Effector CD8-positive, alpha-beta T cell (primary cell): ENCODE results near the gene COL18A1.
"Not testable (repeated sequence)": the region's sequence is repeated elsewhere in the genome, so short reads cannot be mapped to it uniquely, and the experiment has no call there.

ENCODE experiments used
- DNase-seq: peaks from one replicate; lab custom pipeline; 2025; lab: John Stamatoyannopoulos, UW

The COL18A1 gene

DNA sequence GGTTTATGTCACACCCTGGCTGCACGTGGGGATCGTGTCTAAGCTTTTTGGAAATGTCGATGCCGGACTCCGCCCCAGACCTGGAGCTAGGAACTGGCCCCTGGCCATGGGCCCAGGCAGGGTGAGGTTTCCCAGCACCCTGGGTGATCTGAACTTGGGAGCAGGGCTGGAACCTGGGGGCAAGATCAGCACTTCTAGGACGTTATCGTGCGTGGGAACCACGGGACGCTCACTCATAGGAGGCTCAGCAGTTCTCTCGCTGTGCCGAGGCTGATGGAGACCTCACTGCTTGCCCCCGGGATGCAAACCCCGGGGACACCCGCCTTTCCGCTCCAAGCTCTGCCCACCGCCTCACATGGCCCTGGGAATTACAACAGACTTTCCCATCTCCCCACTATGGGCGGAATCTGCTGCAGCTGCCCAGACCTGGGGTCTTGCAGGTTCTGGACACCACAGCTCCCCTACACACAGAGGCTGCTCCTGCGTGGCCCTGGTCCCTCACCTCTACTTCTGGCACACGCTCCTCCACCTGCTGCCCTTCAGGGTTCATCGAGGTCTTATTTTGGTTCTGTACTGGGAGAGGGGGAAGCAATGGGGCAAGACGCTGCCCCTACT lies 35.9 kb downstream of the COL18A1 start:
- no peak for DNase-seq

DNA sequence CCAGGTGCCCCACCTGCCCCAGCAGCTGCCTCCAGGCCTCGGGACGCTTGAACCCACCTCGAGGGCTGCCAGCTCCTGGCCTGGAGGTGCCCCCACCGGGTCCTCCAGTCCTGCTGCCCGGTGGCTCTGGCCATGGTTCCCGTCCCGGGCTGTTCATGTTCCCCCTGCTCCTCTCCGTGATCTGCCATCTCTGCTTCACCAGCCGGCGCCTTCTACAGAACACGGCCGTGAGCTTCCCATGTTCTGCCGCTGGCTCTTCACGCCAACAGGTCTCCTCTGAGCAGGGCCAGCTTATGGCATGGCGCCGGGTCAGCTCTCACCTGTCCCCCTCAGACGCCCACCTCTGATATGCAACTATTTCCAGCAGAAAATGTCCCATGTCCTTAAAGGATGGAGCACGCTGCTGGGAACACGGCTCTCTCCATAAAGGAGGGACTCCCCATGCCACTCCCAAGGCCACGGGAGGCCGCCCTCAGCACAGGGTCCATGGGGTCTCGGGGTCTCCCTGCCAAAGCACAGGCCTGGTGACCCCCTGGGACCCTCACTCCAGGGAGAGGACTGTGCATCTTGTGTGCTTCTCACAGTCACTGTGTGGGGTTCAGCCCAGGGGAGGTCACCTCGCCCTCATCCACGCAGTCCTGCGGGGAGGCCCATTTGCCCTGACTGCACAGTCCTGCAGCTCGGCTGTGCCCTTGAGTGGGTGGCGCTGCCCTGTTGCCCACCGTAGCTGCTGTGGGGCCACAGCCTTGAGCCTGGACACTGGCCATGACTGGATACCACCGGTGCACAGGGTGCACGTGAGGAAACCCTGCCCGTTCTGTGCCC lies 36.7 kb downstream of the COL18A1 start:
- DNase-seq = no peak

DNA sequence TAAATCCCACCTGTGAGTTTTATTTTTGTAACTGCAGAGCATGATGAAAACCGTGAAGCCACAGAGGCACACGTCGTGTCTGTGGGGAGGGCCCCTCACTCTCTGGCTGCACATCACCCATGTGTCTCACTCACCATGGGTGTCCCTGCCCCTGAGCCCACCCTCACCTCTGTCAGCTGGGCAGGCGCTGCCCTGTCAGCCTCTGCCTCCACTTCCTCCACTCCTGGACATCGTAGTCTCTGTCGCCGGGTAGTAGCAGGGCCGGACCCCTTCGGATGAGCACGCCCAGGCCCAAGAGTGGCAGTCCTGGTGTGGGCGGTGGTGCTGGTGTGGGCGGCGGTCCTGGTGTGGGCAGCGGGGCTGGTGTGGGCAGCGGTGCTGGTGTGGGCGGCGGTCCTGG lies 37.3 kb downstream of the COL18A1 start:
- DNase-seq = no peak

DNA sequence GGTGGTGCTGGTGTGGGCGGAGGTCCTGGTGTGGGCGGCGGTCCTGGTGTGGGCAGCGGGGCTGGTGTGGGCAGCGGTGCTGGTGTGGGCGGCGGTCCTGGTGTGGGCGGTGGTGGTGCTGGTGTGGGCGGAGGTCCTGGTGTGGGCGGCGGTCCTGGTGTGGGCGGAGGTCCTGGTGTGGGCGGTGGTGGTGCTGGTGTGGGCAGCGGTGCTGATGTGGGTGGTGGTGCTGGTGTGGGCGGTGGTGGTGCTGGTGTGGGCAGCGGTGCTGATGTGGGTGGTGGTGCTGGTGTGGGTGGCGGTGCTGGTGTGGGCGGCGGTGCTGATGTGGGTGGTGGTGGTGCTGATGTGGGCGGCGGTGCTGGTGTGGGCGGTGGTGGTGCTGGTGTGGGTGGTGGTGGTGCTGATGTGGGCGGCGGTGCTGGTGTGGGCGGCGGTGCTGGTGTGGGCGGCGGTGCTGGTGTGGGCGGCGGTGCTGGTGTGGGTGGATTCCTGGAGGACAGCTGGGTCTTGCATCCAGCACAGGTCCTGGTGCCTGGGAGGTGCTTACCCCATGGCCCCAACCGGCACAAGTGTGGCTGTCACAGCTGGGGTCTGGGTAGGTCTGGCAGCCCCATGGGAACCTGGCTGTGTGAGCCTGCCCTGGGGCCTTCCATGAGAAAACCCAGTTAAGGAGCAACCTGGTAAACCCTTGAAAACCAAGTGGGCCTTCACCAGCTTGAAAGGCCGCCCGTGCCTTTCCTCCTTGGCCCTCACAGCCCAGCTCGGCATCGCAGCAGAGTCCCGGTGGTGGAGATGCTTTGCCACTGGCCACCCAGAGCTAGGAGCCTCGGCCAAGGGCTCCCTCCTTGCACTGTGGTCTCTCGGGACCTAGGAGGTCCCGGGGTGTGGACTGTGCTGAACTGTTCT lies 38.0 kb downstream of the COL18A1 start:
- not testable (repeated sequence) for DNase-seq

DNA sequence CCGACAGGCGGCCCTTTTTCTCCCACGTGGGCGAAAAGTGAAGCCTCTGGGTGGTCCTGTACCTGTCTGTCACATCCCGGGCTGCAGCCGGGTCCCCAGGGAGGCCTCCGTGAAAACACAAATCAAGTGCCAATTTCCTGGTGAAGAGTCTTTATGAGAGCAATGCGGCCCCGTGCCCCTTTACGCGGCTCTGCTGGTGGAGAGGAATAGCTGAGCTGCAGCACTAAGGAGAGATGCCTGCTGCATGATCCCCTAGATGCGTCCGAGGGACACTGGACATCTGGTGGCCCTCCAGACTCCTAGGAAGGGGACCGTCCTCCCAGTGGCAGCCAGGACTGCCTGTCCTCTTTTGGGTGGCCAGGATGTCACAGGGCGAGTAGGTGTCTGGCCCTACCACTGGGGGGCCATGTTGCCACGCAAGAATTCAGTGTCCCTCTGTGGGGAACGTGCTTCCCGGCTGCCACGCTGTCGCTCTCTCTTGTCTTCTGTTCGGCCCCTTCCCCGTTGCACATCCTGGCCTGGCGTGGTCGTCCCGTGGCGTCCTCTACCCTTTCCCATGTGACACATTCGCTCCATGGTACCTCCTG lies 38.7 kb downstream of the COL18A1 start:
- no peak for DNase-seq

DNA sequence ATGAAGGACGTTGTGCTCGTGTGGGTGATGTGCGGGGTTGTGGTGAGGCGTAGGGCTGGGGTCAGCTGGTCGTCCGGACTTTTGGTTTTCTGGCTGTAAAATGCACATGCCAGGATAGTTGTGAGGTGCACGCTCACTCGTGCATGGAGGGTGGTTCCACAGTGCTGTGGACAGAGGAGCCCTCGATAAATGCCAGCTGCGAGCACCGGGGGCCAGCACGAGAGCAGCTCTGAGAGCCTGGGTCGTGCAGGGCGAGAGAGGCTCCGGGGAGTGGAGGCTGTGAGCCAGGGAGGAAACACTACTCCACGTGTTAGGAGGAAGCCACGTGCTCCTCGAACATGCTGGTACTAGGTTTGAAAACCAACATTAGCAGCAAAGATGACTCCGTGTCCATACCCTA lies 39.4 kb downstream of the COL18A1 start:
- no peak for DNase-seq

DNA sequence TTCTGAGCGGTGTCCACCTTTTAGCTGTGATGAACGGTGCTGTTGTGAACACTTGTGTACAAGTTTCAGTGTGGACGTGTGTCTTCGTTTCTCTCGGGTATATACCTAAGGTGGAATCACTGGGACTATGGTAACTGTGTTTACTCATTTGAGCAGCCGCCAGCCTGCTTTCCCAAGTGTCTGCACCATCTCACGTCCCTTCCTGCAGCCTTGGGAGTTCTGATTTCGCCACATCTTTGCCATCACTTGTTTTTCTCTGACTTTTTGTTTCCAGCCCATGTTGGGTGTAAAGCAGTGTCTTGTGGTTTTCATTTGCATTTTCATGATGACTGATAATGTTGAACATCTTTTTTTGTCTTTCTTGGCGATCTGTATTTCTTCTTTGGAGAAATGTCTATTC lies 40.4 kb downstream of the COL18A1 start:
- DNase-seq = no peak

DNA sequence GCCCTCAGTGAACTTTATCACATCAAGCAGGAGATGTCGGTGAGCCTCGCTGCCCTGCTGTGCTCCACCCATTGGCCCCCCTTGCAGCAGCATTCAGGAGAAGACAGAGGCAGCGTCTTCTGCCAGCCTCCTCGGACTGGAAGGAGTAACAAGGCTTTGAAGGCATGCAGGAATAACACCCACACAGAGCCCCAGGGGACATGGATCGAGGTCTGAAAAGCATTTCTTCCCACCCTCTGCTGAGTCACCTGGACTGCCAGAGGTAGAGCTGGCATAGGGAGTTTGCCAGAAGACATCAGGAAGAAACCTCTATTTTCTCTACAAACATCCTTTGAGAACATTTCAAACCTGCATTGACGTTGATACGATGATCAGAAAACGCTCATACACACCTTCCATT lies 42.9 kb downstream of the COL18A1 start:
- no peak for DNase-seq

DNA sequence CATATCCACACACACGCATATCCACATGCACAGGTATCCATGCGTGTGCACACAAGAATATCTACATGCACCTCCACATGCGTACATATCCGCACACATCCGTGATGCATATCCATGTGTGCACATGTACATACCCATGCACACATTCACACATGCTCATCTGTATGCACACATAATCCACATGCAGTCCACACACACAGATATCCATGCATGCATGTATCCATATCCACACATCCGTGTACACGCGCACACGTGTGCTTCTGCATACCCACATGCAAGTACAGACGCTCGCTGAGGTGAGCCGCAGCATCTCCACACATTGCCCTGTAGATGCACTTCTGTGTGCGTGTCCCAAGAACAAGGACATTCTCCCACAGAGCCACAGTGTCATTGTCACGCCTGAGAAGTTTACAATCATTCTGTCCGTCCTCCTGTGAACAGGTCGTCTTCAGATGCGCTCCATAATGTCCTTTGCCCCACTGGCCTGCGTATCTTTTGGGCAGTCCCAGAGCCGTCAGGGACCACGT lies 43.4 kb downstream of the COL18A1 start:
- DNase-seq = no peak

DNA sequence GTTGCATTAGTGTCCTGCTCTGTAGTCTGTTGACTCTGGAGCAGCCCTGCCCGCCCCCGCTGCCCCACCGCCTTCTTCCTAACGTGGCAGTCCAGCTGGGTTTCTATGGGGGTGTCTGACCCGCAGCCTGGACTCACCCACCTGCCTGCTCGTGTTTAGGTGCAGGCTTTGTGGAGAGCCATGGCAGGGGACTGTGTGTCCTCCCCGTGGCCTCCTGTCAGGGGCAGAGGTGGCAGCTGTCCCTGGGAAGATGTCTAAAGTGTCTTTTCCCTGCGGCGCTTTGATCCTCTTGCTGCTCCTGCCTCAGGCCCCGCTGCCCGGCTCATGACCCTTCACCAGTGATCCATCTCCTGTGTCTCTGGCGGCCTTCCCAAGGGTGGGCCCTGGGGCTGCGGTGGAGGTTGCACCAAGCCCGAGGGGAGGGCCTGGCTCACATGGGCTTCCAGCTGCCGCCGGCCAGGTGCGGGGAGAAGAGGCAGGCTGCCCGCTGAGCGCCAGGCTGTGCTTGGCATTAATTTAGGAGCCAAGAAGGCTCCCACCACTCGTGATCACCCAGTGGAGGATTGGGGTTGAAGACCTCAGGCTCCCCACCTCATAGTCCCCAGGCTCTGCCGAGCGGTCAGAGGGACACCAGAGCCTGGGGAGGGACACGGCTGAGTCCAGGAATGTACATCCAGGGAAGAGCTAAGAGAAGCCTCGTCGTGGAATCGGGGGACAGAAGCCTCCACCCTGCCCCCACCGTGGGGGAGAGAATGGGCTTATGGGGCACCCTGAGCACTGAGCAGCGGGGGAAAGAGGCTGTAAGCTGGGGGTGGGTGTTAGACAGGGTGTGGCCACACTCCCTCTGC lies 44.1 kb downstream of the COL18A1 start:
- DNase-seq = no peak

DNA sequence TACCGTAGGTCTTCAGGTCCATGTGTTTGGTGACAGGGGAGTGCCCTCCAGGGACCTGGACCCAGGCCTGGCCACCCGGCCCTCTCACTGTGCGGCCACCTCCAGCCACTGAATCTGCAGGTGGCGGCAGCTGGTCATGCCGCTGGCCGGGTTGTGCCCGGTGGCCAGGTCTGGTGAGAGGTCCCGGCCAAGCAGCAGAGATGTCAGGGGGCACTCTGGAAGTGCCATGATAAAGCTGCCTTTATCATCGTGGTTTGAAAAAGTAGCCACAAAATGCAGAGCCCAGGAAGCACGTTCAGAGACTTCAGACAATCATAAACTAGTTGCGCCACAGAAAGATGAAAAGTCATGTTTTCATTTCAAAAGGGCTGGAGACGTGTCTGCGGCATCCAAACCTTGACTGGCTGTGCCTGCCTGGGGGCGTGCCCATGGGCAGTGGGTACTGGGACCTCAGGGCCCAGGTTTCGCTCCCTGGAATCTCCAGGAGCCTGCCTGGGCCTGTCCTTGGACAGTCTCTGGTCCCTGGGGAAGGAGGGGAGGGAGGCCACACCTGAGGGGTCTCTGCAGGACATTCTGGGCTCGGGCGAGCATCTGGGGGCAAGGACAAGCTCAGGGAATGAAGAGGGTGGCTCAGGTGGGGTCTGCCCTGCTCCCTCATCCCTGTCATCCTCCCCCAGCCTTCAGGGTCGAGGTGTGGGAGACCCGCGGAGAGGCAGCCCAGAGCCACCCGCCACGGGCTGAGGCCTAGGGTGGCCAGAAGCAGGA lies 44.9 kb downstream of the COL18A1 start:
- no peak for DNase-seq

DNA sequence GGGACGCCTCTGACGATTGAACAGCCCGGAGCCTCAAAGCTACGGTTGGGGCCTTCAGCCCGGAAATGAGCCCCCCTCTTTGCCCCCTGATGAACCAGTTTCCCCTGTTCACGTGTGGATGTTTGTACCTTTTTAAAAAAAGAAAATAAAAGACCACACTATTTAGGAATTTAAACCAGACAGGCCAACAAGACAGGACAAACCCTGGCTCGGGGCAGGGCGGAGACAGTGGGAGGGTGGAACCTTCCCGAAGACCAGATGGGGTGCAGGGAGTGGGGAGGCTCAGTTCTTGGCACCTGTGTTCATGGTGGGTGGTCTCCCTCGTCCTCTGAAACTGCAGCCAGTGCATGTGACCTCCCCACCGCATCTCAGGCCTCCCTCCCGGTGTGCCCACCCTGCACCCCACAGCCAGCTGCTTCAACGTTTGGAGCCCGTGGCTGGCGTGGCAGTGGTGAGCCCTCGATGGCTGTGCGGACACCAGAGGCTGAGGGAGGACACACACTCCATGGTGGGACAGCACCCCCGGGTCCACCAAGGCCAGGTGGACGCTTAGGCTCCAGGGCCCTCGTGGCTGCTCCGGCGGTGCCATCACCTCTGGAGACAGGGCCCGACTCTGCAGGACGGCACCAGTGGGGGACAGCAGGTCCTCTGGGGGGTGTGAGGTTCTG lies 45.6 kb downstream of the COL18A1 start:
- DNase-seq = no peak

DNA sequence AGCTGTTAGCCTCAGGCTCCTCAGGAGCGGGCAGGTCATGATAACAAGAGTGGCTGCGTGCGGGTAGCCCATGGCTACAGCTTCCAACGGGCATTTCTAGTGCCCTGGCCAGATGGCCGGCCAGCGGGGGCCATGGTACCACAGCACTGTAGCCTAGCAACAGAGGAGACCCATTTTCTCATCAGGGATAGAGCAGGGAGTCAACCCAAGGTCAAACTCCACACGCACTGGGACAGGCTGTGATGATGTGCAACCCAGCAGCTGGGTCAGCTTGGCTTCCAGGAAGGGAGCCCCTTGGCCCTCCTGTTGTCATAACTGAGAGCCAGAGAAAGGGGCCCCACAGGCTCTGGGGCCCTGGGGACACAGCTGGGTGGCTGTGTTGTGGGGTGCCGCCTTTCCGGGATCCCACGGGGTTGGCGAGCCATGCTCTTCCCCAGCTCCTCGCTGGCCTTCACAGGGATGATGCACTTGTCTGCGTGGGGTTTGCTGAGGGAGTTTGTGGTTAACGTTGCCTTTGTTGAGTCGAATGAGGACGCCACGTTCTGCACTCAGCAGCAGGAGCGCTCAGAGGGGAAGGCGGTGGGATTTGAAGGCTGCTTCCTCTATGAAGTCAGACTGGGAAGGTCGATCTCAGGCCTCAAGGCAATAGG lies 46.3 kb downstream of the COL18A1 start:
- DNase-seq = no peak

DNA sequence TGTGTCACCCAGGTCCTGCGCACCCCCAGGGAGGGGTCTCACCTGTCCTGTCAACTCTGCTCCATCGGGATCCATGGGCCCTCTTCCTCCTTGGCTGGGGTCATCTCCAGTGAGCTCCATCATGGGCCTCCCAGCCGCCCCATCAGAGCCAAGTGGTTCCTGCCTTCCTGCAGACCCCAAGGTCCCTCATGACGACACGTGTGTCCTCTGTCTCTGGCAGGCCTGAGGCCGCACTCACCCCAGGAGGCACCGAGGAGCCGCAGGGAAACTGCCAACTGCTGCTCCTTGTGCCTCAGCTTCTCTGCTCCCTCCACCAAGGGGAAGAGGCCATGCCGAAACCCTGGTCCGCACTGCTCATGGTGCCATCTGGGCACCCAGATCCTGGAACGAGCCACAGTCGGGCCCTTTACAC lies 46.8 kb downstream of the COL18A1 start:
- no peak for DNase-seq

DNA sequence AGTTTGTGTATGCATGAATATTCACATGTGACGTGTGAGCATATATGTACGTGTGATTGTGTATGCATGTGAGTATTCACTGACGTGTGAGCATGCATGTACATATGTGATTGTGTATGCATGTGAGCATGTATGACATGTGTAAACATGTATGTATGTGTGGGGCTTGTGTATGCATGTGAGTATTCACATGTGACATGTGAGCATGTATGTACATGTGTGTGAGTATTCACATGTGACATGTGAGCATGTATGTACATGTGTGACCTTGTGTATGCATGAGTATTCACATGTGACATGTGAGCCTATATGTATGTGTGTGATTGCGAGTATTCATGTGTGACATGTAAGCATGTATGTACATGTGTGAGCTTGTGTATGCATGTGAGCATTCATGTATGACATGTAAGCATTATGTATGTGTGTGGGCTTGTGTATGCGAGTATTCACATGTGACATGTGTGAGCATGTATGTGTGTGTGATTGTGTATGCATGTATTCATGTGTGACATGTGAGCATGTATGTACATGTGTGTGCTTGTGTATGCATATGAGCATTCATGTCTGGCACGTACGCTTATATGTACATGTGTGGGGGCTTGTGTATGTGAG lies 47.8 kb downstream of the COL18A1 start:
- no peak for DNase-seq

DNA sequence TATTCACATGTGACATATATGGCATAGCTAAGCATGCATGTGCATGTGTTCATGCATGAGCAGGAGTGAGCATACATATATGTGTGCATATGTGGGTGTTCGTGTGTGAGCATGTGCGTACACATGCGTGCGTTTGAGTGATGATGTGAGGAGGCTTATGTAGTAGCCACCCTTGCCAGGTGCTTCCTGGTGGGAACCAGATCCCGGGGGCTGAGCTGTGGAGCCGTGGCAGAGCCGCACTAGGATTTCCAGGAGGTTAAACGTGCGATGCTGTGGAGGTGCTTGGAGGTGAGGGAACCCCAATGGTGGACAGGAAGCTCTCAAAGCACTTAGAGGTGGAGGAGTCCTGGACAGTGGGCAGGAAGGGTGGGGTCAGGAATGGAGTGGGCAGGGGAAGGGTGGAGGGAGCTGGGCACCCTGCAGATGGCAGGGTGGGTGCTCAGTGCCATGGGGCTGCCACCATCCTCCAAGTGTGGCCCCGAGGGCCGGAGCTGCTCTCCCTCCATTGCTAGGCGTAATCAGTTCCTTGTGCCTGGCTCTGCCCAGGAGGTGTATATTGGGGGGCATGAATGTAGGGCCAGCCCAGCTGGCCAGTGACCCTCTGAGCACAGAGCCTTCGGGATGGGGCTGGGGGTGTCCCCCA lies 48.5 kb downstream of the COL18A1 start:
- no peak for DNase-seq

DNA sequence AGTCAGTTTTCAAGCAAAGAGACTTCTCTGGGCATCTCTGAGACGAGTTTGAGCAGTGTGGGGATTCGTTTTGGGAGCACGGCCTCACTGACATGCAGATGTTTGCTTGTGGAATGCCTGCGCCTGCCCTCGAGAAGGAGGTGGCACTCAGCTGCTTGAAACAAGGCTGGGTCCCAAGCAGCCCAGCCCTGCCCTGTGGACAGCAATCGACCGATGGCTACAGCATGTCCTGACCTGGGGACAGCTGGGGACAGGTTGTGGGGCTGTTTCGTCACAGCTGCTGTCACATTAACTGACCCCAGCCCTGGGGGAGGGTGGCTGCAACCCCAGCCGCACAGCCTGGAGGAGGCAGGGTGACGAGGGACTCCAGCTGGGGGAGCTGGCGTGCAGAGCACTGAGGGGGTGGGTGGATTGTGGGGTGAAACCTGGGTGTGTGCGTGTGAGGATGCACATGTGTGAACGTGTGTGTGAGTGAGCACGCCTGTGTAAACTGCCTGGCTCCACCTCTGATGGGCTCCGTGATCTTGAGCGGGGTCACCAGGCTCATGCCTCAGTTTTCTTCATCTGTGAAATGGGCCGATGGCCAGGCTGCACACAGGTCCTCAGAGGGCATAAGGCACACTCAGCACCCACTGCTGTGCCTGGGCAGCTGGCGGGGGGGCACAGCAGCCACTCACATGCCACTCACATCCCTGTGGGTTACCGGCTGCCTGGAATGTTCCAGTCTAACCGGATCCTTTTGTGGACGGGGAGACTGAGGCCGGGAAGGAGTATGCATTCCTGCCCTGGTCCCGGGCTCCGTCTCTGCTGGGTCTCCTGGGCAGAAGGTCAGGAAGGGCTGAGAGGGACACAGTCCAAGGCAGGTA lies 49.3 kb downstream of the COL18A1 start:
- DNase-seq = no peak
